Left renal pelvis (tissue), 4 donors: ENCODE data around the gene RYR2. TPM values are rescaled to one million over a fixed set of nuclear protein-coding genes. Genes with fewer than 3 reads are reported as not detected.

Experiments
- DNase-seq, 4 donors: peaks; one replicate each; pipeline ENCODE4 v3.0.0-alpha.2; 2013; ENCODE audit warnings: low read depth in 4 of 4, low spot score in 3 of 4
- polyA plus RNA-seq, 4 donors: library from polyadenylated mRNA; unstranded; fragments of 120-200 nt; gene quantifications; one replicate each; pipeline ENCODE4 v1.2.1, GENCODE V29; 2013; ENCODE audit not compliant: insufficient read length in 4 of 4

The RYR2 gene
- 1 to 10 TPM in 3 of 4 donors, under 1 TPM in 1; 0.29 to 2.4 (median 1.5) TPM for polyA plus RNA-seq

- no peak for DNase-seq
These were observed at the start of gene RYR2 for GRCh38 chr1:237041795-237042525. Gene RYR2 (plus strand): TSS chr1:237042184. CDS start chr1:237042522, 338 bp downstream.

- DNase-seq = no peak
These were observed 49.5 kb upstream of the RYR2 start for GRCh38 chr1:236992449-236992848.

DNA sequence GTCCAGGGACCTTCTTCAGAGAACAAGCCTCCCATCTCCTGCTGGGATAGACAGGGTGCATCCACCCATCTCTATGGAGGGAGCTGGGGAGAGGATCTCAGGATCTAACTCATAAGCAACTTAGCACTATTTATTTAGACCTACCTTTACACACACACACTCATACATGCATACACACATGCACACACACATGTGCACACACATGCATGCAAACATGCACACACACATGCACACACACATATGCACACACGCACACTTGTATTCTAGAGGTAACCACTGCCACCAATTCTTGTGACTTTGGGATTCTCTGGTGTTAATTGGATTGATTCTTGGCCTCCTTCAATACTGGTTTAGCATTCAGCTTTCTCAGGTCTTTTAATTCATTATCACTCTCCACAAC, 47.5 kb upstream of the RYR2 start:
- DNase-seq = no peak

DNA sequence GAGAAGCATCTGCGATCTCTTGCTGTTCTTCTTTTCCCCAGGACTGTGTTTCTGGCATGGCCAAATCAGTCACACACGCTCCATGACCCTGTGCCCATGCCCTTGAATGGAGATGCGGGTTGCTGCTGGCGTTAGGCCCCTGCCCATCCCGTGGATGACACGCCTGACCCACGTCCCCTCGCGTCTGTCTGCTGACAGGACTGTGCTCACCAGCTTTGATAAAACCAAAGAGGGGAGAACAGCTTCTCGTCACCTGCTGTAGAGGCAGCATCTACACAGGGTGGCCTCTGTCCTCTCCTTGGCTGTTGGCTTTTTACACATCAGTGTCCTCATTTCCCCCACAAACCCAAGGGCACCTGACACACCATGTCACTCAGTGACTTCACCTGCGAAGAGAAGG, 44.6 kb upstream of the RYR2 start:
- DNase-seq = no peak

GRCh38 chr1:236997882-236998281, 44.1 kb upstream of the RYR2 start:
- no peak for DNase-seq

- no peak for DNase-seq
These were observed 43.4 kb upstream of the RYR2 start for GRCh38 chr1:236998546-236998945.

- DNase-seq = no peak
These were observed 41.8 kb upstream of the RYR2 start for GRCh38 chr1:237000191-237000590.

DNA sequence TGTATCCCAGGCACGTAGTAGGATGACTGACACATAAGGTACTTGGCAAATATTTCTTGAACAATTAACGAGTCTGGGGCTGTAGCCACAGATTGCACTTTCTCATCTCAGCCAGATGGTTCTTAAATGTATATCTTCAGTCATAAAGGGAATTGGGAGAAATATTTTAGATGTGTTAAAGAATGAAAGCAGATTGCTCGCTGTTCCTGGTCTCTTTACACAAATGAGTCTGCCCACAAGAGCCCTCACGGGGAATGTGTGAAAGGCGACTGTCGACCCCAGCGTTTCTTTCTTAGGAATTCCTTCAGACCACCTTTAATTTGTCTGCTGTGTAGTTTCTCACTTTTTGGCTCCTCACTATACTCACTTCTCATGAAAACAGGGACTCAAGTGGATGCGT, 38.5 kb upstream of the RYR2 start:
- DNase-seq = no peak

DNA sequence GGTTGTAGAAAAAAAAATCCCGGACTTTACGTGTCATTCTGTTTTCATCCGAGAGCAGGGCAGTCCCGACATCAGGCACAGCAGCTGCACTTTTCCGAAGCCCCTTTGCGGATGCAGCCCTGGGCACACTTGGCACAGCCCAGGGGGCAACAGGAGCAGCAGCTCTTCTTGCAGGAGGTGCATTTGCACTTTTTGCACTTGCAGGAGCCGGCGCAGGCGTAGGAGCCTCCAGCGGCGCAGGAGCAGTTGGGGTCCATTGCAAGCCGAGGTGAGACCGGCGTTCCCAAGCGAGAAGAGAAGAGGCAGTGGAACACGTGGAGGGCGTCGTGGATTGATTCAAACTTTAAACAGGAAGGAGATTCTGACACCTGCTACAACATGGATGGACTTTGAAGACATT, 37.9 kb upstream of the RYR2 start, which contains the start of gene MT1HL1:
TSS of gene MT1HL1 (minus strand) at position 326 of the 400 bp plus-strand sequence. CDS start at position 257, 69 bp downstream.
- no peak for DNase-seq

GRCh38 chr1:237005674-237006073, 36.3 kb upstream of the RYR2 start:
- no peak for DNase-seq

DNA sequence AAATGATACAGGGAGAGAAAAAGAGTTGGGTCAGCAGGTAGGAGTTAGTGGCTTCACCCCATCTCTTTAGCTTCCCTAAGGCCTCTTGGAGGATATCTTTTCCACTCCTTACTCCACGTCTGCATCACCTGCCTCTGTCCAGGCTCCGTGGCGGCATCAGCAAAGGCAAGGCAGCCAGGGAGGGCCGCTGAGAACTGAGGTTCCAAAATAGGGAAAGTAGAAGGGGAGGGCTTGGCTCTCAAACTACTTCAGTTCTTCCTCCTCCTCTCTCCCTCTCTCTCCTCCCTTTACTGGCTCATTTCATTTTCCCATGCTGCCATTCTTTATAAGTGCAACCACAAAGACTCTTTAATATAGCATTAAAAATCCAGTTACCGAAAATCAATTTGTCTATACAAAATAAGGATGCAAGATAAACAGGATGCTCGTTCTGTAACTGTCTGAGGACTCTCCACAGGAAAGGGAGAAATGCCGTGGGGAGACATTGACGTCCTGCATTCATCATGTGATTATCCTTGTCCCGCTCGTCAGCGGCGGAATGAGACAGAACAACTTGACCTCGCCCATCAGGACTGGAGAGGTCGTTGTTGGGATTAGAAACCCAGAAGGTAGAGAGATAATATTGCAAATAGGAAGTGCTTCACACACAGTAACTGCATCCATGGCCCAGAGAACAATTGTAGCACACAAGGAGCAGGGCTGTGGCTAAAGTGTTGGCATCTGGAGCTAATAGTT, 34.7 kb upstream of the RYR2 start:
- DNase-seq = no peak

- DNase-seq = no peak
These were observed 32.4 kb upstream of the RYR2 start for GRCh38 chr1:237009611-237010010.

- no peak for DNase-seq
These were observed 30.6 kb upstream of the RYR2 start for GRCh38 chr1:237011432-237011831.

DNA sequence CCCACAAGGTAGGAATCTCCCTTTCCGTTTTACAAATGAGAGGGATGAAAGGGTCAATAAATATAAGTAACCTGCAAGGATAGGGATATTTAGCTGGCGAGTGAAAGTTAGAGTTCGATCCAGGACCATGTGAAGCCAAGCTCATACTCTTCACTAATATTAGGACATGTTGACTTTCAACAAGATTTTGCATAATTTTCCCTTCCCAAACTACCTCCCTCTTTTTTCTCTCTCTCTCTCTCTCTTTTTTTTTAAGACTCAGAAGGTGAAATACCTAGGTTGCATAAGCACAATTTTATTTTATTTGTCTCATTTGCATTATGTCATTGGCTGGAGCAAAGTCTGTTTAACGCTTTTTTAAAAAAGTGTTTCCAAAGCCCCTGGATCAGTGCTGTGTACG, 29.6 kb upstream of the RYR2 start:
- no peak for DNase-seq

- DNase-seq = no peak
These were observed 29.1 kb upstream of the RYR2 start for GRCh38 chr1:237012788-237013383.

DNA sequence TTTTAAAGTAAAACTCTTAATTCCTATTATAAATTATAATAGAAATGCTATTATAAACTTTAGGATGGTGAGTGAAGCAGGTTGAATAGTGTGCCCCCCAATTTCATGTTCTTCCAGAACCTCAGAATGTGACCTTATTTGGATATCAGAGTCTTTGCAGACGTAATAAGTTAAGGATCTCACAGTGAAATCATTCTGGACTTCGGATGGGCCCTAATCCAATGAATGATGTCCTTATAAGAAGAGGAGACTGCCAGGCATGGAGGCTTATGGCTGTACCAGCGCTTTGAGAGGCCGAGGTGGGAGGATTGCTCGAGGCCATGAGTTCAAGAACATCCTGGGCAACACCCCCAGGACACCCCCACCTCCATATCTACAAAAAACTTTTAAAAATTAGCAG, 28.4 kb upstream of the RYR2 start:
- DNase-seq = no peak

GRCh38 chr1:237016626-237017025, 25.4 kb upstream of the RYR2 start:
- DNase-seq = no peak

- no peak for DNase-seq
These were observed 23.1 kb upstream of the RYR2 start for GRCh38 chr1:237018896-237019295.

- DNase-seq = no peak
These were observed 16.5 kb upstream of the RYR2 start for GRCh38 chr1:237025358-237026074.

DNA sequence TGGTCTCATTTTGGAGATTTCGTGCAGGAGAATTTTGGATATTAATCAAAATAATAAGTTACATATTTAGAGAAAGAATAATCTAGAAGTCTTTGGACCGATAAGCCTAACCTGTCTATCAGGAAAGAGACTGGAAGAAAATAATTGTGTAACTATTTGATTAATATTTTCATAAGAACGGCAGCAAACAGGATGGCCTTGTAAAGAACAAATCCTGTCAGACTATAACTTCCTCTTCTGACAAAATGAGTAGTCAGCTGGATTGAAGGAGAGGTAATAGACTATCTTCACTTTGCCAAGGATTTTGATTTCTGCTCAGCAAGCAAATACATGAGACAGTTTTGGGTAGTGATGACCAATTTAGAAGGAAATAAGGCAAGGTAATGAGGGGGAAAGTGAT, 12.7 kb upstream of the RYR2 start:
- DNase-seq = no peak
